Neural progenitor cell (in vitro differentiated cells): ENCODE measurements around the gene ZNF674. TPM values are rescaled to one million over a fixed set of nuclear protein-coding genes. Genes with fewer than 3 reads are reported as not detected.

Experiments used
- DNase-seq: peaks from one replicate; pipeline ENCODE4 v3.0.0-alpha.2; 2016; ENCODE audit warnings: low spot score
- H2AFZ ChIP-seq: fragments of 200-600 bp; sonication (generic); replicated peaks from 2 replicates; pipeline ENCODE4 v1.6.1; 2016; ENCODE audit warnings: antibody characterized with exemption
- H3F3A ChIP-seq: fragments of 200-600 bp; sonication (generic); 2 replicates; pipeline ENCODE4 v1.6.1; 2016; ENCODE audit warnings: antibody characterized with exemption, low read depth
- H3K27ac ChIP-seq: fragments of 200-600 bp; sonication (generic); 2 replicates; pipeline ENCODE4 v1.5.1; 2016; ENCODE audit warnings: mild to moderate bottlenecking
- H3K27me3 ChIP-seq: fragments of 200-600 bp; sonication (generic); 2 replicates; pipeline ENCODE4 v1.6.1; 2016; ENCODE audit warnings: mild to moderate bottlenecking, moderate library complexity
- H3K36me3 ChIP-seq: fragments of 200-600 bp; sonication (generic); 2 replicates; pipeline ENCODE4 v1.5.1; 2016
- H3K4me1 ChIP-seq: fragments of 200-600 bp; sonication (generic); 2 replicates; pipeline ENCODE4 v1.6.1; 2016; ENCODE audit warnings: mixed run types
- H3K4me2 ChIP-seq: fragments of 200-600 bp; sonication (generic); 2 replicates; pipeline ENCODE4 v1.6.1; 2016
- H3K4me3 ChIP-seq: fragments of 200-600 bp; sonication (generic); 2 replicates; pipeline ENCODE4 v1.5.1; 2016
- H3K79me2 ChIP-seq: fragments of 200-600 bp; sonication (generic); 2 replicates; pipeline ENCODE4 v1.6.1; 2016; ENCODE audit warnings: low read depth
- H3K9ac ChIP-seq: fragments of 200-600 bp; sonication (generic); 2 replicates; pipeline ENCODE4 v1.6.1; 2016
- H3K9me3 ChIP-seq: fragments of 200-600 bp; sonication (generic); 2 replicates; pipeline ENCODE4 v1.5.1; 2016; ENCODE audit warnings: low read depth
- H4K20me1 ChIP-seq: fragments of 200-600 bp; sonication (generic); 2 replicates; pipeline ENCODE4 v1.6.1; 2016; ENCODE audit warnings: low read depth
- H3K27ac Mint-ChIP-seq: 3 replicates; pipeline ENCODE4 v1.8.0; 2021; ENCODE audit warnings: mixed read lengths
- H3K27me3 Mint-ChIP-seq: 2 replicates; pipeline ENCODE4 v1.8.0; 2022; ENCODE audit warnings: low read depth, mild to moderate bottlenecking, inconsistent platforms, moderate library complexity, mixed read lengths; ENCODE audit not compliant: insufficient read depth
- H3K36me3 Mint-ChIP-seq: 3 replicates; pipeline ENCODE4 v1.8.0; 2021; ENCODE audit warnings: mixed read lengths
- H3K4me1 Mint-ChIP-seq: 3 replicates; pipeline ENCODE4 v1.8.0; 2021; ENCODE audit warnings: mixed read lengths
- H3K4me3 Mint-ChIP-seq: 3 replicates; pipeline ENCODE4 v1.8.0; 2021; ENCODE audit warnings: mild to moderate bottlenecking, moderate library complexity, mixed read lengths
- H3K9me3 Mint-ChIP-seq: 3 replicates; pipeline ENCODE4 v1.8.0; 2020; ENCODE audit warnings: mixed read lengths
- CTCF ChIP-seq: fragments of 200-600 bp; sonication (generic); IDR thresholded peaks from 2 replicates; pipeline ENCODE4 v1.5.1; 2017; ENCODE audit warnings: antibody characterized with exemption, mild to moderate bottlenecking
- EZH2 ChIP-seq: fragments of 200-600 bp; sonication (generic); IDR thresholded peaks from 2 replicates; pipeline ENCODE4 v1.6.1; 2017; ENCODE audit warnings: antibody characterized with exemption, mild to moderate bottlenecking, moderate library complexity
- EZH2phosphoT487 ChIP-seq: fragments of 200-600 bp; sonication (generic); IDR thresholded peaks from 2 replicates; pipeline ENCODE4 v1.6.1; 2017; ENCODE audit warnings: antibody characterized with exemption
- small RNA-seq: library from RNA; depleted of rRNA; stranded (forward); fragments of <200 nt; gene quantifications from one replicate; pipeline ENCODE3, GENCODE V24; 2015
- total RNA-seq: library from RNA; depleted of rRNA; stranded (reverse); fragments of >200 nt; gene quantifications from 2 replicates; pipeline ENCODE4 v1.2.3, GENCODE V29; 2015; ENCODE audit warnings: low replicate concordance

ZNF674 gene
- total RNA-seq, 1 donor from 2014 or later, result 3.9 TPM

- Mint-ChIP-seq H3K4me3 (no peak overlapping the region), H3K9me3 (peaks cover 5% of the 10 kb centered on the region)
Observed at GRCh38 chrX:46459603-46460002, 85.6 kb downstream of the ZNF674 start.

GRCh38 chrX:46456125-46456922, 88.9 kb downstream of the ZNF674 start:
- peaks cover 2% of the 10 kb centered on the region for H3K9me3 Mint-ChIP-seq
- Histone ChIP-seq H3K4me3 (no peak overlapping the region), H3K4me2 (no peak overlapping the region), H3K79me2 (no peaks in the 10 kb centered on the region), H3K27ac (no peak overlapping the region), H3F3A (no peaks in the 10 kb centered on the region), H3K27me3 (no peaks in the 10 kb centered on the region), H4K20me1 (no peaks in the 10 kb centered on the region), H2AFZ (no peak overlapping the region), H3K36me3 (peaks cover 4% of the 10 kb centered on the region), H3K9ac (no peak overlapping the region), H3K9me3 (no peaks in the 10 kb centered on the region), H3K4me1 (no peaks in the 10 kb centered on the region)
- H3K4me3 Mint-ChIP-seq, result no peak overlapping the region
- H3K27ac Mint-ChIP-seq, result no peak overlapping the region
- peaks cover 9% of the 10 kb centered on the region for H3K36me3 Mint-ChIP-seq
- no peak for TF ChIP-seq EZH2
- no peak for TF ChIP-seq EZH2phosphoT487
- H3K27me3 Mint-ChIP-seq, result no peaks in the 10 kb centered on the region
- no peak for DNase-seq
- H3K4me1 Mint-ChIP-seq, result no peaks in the 10 kb centered on the region

More at GRCh38 chrX:46459603-46460002, 85.6 kb downstream of the ZNF674 start:
- no peaks in the 10 kb centered on the region for H4K20me1 ChIP-seq
- Mint-ChIP-seq H3K27ac (no peak overlapping the region), H3K27me3 (no peaks in the 10 kb centered on the region), H3K36me3 (peaks cover 5% of the 10 kb centered on the region), H3K4me1 (no peaks in the 10 kb centered on the region)
- no peak overlapping the region for H2AFZ ChIP-seq
- DNase-seq, result no peak
- no peaks in the 10 kb centered on the region for H3K9me3 ChIP-seq
- H3K4me2 ChIP-seq, result no peak overlapping the region
- no peak overlapping the region for H3K4me3 ChIP-seq
- no peaks in the 10 kb centered on the region for H3F3A ChIP-seq
- no peak overlapping the region for H3K9ac ChIP-seq
- TF ChIP-seq EZH2, result no peak
- no peak for TF ChIP-seq EZH2phosphoT487
- no peak for TF ChIP-seq CTCF
- H3K36me3 ChIP-seq, result no peaks in the 10 kb centered on the region
- H3K4me1 ChIP-seq, result no peaks in the 10 kb centered on the region
- no peak overlapping the region for H3K27ac ChIP-seq
- H3K27me3 ChIP-seq, result no peaks in the 10 kb centered on the region
- H3K79me2 ChIP-seq, result no peaks in the 10 kb centered on the region

Small RNA genes within 50 kb of the gene (small RNA-seq; reads per million reads assigned to genes)
- gene RF00017 (not detected), gene RNU6-50P (not detected)

Other genes starting within 250 kb of the ZNF674 start
- gene CHST7, start 28.3 kb upstream of the ZNF674 start, total RNA-seq, result 5.6 and 10.4 TPM in 2 replicates
- 3.4 and 3.5 TPM in 2 replicates for gene SLC9A7, start 213.7 kb upstream of the ZNF674 start, total RNA-seq